Astrocyte of the cerebellum (primary cell): ENCODE results near the gene CGN.

Source experiments
- DNase-seq: peaks from one replicate; pipeline ENCODE4 v3.0.0-alpha.2; 2011; ENCODE audit warnings: low read depth
- H3K4me3 ChIP-seq: 2 replicates; pipeline ENCODE4 v1.5.1; 2011; ENCODE audit warnings: mild to moderate bottlenecking, low read depth, low read length, moderate library complexity
- in situ Hi-C: cut with HindIII; loops from 2 replicates; pipeline ENCODE4 v1.10.0; 2017; ENCODE audit warnings: low sequenced_read_pairs
- TF ChIP-seq, protein P1 (sequence below): IDR thresholded peaks from 2 replicates; pipeline ENCODE4 v1.5.1; 2012; ENCODE audit warnings: low read length, low read depth, moderate library complexity, mild to moderate bottlenecking; ENCODE audit errors: missing control alignments

CGN gene, protein sequence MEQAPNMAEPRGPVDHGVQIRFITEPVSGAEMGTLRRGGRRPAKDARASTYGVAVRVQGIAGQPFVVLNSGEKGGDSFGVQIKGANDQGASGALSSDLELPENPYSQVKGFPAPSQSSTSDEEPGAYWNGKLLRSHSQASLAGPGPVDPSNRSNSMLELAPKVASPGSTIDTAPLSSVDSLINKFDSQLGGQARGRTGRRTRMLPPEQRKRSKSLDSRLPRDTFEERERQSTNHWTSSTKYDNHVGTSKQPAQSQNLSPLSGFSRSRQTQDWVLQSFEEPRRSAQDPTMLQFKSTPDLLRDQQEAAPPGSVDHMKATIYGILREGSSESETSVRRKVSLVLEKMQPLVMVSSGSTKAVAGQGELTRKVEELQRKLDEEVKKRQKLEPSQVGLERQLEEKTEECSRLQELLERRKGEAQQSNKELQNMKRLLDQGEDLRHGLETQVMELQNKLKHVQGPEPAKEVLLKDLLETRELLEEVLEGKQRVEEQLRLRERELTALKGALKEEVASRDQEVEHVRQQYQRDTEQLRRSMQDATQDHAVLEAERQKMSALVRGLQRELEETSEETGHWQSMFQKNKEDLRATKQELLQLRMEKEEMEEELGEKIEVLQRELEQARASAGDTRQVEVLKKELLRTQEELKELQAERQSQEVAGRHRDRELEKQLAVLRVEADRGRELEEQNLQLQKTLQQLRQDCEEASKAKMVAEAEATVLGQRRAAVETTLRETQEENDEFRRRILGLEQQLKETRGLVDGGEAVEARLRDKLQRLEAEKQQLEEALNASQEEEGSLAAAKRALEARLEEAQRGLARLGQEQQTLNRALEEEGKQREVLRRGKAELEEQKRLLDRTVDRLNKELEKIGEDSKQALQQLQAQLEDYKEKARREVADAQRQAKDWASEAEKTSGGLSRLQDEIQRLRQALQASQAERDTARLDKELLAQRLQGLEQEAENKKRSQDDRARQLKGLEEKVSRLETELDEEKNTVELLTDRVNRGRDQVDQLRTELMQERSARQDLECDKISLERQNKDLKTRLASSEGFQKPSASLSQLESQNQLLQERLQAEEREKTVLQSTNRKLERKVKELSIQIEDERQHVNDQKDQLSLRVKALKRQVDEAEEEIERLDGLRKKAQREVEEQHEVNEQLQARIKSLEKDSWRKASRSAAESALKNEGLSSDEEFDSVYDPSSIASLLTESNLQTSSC

GRCh38 chr1:151510957-151511635, at the start of gene CGN:
TSS of gene CGN (plus strand) at chr1:151511387. CDS start at chr1:151518520, 7,133 bp downstream.
- in situ Hi-C loops: no loop called here

GRCh38 chr1:151461694-151462093, 49.5 kb upstream of the CGN start:
- no peak overlapping the region for H3K4me3 ChIP-seq
- DNase-seq: no peak
- TF ChIP-seq, protein P1, sequence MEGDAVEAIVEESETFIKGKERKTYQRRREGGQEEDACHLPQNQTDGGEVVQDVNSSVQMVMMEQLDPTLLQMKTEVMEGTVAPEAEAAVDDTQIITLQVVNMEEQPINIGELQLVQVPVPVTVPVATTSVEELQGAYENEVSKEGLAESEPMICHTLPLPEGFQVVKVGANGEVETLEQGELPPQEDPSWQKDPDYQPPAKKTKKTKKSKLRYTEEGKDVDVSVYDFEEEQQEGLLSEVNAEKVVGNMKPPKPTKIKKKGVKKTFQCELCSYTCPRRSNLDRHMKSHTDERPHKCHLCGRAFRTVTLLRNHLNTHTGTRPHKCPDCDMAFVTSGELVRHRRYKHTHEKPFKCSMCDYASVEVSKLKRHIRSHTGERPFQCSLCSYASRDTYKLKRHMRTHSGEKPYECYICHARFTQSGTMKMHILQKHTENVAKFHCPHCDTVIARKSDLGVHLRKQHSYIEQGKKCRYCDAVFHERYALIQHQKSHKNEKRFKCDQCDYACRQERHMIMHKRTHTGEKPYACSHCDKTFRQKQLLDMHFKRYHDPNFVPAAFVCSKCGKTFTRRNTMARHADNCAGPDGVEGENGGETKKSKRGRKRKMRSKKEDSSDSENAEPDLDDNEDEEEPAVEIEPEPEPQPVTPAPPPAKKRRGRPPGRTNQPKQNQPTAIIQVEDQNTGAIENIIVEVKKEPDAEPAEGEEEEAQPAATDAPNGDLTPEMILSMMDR: no peak
- in situ Hi-C loops: no loop called here

More at GRCh38 chr1:151510957-151511635, at the start of gene CGN:
- peak within 1 kb of the TSS; percentile 55 for H3K4me3 ChIP-seq
- TF ChIP-seq, protein P1: no peak
- DNase-seq: peak; percentile 45

- H3K4me3 ChIP-seq: no peak overlapping the region
- no peak for DNase-seq
- TF ChIP-seq, protein P1: no peak
- in situ Hi-C loops: no loop called here
Observed at GRCh38 chr1:151465026-151465425, 46.2 kb upstream of the CGN start.

GRCh38 chr1:151472856-151473731, 38.1 kb upstream of the CGN start:
- peak overlapping the region; percentile 34 for H3K4me3 ChIP-seq
- in situ Hi-C loops: no loop called here
- TF ChIP-seq, protein P1: no peak
- DNase-seq: no peak

DNA sequence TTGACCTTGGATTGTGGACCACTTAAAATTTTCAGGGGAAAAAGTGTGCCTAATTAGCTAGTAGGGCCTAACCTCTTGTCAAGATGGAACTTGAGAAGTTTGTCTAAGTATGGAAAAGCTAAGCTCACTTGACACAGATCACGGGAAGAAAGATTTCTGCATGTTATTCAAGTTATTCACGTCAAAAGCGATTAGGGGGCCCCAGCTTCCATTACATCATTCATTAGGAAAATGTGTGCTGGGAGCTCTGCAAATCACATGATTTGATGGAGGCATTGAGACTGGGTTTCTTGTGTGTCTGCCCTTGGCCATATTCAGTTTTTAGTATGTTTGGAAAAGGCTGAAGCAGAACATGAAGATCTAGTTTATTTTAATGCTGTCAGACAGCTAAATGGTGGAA, 36.4 kb upstream of the CGN start:
- in situ Hi-C loops: no loop called here

More for the DNA sequence above, 36.4 kb upstream of the CGN start:
- TF ChIP-seq, protein P1: no peak
- no peak overlapping the region for H3K4me3 ChIP-seq
- no peak for DNase-seq
